HG02610 (cell line): ENCODE measurements around the gene EPAS1.
"Not testable (repeated sequence)": the region's sequence is repeated elsewhere in the genome, so short reads cannot be mapped to it uniquely, and the experiment has no call there.

Source experiments
- ATAC-seq: cut with Tn5 transposase; IDR thresholded peaks from one replicate; pipeline ENCODE4 v1.9.1; 2021; ENCODE audit warnings: mild to moderate bottlenecking, moderate library complexity; ENCODE audit not compliant: unreplicated experiment

The EPAS1 gene

DNA sequence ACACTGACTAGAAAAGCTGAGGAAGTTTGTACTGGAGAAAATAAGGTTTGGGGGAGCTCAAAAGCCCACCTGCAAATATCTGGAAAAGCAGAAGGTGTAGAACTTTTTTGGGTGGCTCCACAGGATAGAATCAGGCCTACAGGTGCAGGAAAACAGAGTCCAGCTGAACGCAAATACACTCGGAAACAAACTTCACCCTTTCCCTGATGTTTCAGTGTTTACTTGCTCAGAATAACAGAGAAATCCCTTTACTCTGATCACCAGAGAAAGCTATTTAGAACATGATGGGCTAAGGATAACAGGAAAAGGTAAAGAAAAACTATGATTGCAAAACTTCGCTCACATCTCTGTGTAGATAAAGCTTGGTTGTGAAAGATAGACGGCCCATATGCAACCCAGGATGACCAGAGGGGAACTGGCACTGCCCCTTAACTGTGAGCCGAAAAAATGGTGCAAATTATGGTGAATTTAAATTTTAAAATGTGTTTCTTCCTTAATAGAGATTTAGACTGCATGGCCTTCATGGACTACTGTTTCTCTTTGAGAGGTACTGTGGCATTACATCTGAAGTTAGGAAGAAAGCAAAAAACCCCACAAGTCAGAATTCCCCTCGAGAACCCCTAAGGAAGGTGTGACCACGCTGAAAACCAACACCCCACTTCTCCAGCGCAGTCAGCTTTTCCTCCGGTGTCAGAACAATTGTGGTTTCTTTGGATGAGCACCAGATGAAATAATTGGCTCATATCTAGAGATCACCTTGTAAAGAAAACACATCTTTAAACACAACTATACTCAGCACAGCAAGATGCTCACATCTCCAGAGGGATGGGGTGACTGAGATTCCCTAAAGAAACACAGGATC lies 97.7 kb downstream of the EPAS1 start:
- no peak for ATAC-seq

DNA sequence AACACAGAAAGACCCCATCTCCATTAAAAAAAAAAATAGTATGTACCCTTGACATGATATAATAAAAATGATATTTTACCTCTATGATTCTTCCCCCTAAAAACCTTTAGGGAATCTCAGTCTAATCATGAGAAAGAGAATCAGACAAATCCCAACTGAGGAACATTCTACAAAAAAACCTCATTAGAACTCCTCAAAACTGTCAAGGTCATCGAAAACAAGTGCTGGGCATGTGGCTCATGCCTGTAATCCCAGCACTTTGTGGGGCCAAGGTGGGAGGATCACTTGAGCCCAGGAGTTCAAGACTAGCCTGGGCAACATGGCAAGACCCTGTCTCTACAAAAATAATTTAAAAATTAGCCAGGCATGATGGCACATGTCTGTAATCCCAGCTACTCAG lies 98.5 kb downstream of the EPAS1 start:
- ATAC-seq, result not testable (repeated sequence)

DNA sequence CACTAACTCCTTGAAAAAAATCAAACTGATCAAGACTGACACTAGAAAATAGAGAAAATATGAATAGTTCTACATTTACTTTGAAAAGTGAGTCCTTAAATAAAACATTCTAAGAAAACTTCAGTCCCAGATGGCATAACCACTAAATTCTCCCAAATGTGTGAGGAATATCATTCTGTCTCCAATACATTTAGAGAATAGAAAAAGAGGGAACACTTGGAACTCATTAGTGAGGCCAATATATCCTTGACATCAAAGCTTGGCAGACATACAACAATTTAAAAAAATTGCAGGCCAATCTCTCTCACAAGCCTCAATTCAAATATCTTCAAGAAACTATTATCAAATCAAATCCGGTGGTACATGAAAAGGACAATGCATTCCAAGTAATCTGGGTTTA lies 102.8 kb downstream of the EPAS1 start:
- ATAC-seq, result no peak

DNA sequence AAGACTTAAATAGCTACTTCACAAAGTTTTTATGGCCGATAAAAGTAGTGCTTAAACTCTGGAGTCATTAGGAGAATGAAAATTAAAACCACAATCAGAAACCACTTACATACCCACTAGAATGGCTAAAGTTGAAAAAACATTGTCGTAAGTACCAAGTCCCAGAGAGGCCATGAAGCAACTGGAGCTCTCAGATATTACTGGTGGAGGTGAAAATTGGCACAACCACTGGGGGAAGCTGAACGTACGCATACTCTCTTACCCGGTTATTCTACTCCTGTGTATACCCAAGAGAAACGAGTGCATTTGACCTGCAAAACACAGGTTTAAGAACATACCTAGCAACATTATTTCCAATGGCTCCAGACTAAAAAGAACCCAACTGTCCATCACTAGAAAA lies 105.7 kb downstream of the EPAS1 start:
- ATAC-seq, result no peak

DNA sequence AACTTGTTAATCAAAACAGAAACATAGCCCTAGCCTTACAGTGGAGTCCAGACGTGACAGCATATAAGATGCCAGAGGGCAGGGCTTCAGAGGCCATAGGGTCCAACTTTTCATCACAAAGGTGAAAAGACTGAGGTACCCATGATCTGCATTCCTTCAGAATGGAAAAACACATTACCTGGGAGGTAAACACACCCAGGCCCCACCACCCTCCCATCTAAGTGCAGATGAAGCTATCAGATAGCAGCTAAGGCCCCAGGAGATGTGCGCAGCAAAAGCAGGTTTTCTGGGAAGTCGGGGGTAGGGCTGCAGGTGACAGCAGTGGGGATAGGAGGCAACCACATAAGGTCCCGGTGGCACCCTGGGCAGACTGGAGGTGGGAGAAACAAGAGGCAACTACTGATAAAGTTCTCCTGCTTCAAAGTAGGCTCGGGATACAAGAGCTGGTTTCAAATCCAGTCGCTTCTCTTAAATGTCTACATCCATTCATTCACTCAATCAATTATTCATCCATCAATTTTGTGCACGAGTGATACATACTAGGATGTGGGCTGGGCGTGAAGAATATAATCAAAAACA lies 107.1 kb downstream of the EPAS1 start:
- no peak for ATAC-seq

DNA sequence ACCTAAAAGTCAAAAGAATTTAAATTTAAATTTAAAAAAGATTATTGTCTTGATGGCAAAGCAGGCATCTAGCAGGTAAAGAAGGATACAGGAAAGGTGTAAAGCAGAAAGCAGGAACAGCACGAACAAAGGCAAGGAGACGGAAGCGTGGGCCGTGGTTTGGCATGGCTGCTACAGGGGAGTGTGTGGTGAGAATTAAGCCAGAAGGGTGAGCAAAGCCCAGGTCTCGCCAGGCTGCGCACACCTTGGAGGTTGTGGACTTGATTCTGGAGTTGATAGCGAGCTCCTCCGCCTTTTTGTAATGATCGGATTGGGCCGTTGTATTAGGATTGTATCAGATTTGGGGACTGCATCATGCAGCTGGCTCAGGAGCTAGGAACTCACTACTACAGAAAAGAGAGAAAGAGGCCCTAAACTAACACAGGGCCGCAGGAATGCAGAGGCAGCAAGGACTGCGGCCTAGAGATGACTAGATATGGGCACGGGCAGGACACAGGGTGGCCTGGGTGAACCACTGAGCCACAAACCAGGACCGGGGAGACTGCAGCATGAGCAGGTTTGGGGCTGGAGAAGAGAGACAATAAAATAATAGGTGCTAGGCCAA lies 110.7 kb downstream of the EPAS1 start:
- no peak for ATAC-seq

DNA sequence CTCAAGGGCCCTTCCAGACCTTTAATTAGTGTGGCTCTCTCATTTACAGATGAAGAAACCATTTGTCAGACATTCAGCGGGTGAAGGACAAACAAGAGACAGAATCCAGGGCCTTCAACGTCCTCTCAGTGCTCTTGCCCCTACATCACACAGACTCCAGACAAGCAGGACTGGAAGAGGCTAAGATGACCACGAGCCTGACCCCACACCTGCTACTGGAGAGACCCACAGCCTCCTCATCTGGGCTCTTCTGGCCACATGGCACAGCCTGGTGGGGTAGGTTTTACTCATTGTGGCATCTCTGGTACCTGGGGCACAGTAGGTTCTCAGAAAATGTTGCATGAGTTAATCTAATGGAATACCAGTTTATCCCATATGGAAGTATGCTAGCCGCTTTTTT lies 112.5 kb downstream of the EPAS1 start:
- ATAC-seq, result no peak

DNA sequence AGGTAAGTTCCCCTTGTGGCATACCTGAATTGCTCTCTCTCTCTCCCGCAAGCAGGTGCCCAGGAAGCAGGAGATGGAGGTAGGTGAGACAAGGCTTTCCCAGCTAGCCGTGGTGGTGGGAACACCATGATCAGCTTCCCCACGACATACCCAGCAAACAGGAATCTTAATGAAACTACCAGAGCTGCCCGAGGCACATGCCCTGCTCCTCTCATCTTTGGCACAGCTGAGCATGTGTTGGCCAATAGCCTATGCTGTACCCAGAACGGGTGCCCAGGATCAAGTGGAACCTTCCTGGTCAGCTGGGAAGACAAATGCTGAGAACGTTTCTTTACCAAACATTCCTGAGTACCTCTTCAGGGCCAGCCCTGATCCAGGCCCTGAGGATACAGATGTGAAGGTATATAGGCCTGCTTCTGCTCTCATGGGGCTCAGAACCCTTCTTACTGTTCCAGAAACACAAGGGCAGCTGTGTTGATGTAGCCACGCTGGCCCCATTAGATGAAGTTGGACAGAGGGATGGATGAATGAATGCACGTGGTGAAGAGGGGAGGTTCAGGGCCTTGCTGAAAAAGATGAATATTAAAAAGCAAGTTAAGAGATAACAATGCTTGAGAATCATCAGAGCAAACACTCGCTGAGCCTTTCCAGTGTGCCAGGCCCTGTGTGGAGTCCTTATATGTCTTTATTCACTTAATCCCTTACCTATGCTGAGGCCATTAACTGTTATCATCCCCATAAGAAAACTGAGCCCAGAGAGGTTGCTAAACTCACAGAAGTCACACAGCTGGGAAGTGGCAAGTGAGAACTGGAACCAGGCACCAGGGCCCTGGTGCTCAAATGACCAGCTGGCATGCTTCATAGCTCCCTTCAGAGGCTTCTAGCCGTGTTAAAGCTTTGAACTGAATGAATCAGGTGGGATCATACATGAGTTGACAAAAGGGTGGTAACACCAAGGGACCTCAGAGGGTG lies 113.4 kb downstream of the EPAS1 start:
- no peak for ATAC-seq

DNA sequence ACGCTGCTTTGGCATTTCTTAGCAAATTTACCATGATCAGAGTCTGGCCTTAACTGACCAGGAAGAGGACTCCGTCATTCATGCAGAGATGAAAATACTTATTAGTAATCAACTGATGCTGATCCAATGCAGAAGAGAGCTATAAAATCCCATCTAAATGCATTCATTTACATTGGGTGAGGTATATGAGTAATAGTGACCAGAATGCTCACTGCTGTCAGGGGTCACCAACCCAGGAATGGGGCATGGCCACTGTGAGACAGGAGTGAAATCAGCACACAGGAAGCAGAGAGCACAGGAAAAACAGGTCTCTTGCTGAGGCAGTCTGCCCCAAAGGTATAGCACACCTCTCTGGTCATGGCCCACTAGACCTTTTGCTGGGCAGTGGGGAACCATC lies 114.0 kb downstream of the EPAS1 start:
- ATAC-seq, result no peak

DNA sequence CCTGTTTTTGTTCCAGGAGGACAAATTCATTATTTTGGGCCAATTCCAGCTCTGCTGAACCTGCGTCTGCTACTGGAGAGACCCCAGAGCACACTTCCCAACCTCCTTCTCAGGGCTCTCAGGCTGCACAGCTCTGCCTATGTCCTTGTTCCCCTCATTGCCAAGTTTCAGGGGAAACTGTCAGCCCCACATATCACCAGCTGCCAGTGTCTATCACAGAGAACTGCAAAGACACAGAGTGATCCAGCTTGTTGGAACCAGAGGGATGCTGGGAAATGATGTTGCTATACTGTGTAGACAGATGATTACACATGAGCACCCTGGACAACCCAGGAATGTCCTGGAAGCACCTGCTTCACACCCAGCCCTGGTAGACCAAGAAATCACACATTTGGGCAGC lies 114.8 kb downstream of the EPAS1 start:
- ATAC-seq, result no peak

DNA sequence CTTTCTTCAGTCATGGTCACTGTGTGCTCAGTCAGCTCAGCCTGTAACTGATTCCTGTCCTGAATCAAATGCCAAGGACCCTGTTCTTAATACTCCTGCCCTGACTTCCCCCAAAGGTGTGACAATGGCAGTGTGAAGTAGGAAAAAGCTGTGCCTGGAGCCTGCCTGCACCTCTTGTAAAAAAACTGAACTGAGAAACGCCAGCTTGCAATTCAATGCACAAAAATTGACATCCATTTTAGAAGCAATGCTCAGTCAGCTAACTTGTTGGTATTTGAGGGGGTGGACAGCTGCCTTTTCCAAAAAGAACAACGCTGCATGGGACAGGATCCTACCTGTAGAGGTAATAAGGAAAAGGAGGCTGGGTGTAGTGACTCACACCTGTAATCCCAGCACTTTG lies 115.9 kb downstream of the EPAS1 start:
- ATAC-seq, result no peak

DNA sequence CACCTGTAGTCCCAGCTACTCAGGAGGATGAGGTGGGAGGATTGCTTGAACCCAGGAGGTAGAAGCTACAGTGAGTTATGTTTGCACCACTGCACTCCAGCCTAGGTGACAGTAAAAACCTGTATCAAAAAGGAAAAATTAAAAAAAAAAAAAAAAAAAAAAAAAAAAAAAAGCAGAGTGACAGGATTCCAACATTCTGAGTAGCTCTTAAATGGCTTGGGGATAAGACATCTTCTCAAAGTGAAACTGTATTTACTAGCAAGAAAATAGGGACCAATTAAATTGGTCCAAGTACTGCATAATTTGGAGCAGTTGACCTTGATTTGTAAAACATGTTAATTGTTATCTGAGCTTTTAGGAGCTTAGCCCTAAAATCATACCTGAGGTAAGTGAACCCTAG lies 116.4 kb downstream of the EPAS1 start:
- no peak for ATAC-seq

DNA sequence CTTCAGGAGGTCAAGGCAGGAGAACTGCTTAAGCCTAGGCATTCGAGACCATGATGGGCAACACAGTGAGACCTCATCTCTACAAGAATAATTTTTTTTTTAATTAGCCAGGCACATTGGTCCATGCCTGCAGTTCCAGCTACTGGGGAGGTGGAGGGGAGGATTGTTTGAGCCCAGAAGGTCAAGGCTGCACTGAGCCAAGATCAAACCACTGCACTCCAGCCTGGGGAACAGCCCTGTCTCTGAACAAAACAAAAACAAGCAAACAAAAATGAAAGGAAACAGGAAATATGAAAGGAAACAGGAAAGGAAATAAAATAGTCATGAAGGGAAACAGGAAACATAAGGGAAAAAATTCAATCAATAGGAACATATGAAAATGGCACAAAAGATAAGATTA lies 117.5 kb downstream of the EPAS1 start:
- no peak for ATAC-seq

DNA sequence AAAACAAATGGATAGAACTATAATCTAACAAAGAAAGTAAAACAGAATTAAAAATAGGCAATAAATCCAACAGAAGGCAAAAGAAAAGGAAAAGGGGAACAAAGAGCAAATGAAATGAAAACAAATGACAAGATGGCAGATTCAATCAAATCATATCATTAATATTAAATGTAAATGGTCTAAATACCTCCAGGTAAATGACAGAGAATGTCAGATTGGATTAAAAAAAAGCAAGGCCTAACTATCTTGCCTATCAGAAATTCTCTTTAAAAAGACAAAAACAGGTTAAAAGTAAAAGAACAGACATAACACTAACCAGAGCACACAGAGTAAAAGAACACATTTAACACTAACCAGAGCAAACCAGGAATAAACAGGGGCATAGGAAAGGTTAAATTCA lies 119.1 kb downstream of the EPAS1 start:
- ATAC-seq, result no peak

DNA sequence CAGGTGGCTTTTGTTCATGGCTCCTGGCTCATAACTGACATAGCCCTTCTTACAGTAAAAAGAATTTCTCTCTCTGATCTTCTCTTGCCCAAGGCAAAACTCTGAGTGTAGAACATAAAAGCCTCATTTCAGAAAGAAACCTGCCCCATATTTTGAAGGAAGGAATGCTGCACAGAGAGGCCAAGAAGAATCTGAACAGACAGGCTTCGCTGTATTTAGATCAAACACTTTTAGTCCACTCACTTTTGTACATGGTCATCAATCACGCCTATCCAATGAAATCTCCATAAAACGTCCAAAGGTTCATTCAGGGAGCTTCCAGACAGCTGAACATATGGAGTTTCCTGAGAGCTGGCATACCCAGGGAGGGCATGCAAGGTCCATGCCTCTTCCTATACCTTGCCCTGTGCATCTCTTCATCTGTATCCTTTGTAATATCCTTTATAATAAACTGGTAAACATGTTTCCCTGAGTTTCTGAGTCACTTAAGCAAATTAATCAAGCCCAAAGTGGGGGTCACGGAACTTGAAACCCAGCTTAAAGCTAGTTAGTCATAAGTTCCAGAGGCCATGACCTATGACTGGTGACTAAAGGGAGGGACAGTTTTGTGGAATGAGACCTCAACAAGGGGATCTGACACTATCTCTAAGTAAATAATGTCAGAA lies 119.7 kb downstream of the EPAS1 start:
- no peak for ATAC-seq

DNA sequence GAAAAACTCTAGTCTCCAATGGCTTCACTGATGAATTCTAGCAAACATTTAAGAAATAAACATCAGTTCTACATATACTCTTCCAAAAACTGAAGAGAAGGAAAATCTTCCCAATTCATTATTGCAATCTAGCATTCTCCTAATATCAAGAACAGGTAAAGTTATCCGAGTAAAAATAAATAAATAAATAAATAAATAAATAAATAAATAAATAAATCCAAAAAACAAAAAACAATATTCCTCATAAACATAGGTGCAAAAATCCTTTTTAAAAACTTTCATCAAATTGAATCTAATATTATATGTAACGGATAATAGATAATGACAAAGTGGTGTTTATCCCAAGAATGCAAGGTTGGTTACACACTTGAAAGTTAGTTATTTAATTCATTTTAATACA lies 123.7 kb downstream of the EPAS1 start:
- ATAC-seq, result no peak

DNA sequence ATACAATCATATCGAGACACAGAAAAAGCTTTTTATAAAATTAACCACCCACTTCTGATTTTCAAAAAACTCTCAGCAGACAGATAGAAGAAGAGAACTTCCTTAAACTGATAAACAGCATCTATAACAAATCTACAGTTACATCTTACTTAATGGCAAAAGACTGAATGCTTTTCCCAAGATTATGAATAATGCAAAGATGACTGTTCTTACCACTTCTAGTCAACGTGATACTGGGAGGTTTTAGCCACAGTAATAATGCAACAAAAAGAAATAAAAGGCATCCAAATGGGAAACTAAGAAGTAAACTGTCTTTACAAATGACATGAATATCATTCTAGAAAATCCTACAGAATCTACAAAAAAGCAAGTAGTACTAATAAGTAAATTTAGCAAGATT lies 124.2 kb downstream of the EPAS1 start:
- ATAC-seq, result no peak

DNA sequence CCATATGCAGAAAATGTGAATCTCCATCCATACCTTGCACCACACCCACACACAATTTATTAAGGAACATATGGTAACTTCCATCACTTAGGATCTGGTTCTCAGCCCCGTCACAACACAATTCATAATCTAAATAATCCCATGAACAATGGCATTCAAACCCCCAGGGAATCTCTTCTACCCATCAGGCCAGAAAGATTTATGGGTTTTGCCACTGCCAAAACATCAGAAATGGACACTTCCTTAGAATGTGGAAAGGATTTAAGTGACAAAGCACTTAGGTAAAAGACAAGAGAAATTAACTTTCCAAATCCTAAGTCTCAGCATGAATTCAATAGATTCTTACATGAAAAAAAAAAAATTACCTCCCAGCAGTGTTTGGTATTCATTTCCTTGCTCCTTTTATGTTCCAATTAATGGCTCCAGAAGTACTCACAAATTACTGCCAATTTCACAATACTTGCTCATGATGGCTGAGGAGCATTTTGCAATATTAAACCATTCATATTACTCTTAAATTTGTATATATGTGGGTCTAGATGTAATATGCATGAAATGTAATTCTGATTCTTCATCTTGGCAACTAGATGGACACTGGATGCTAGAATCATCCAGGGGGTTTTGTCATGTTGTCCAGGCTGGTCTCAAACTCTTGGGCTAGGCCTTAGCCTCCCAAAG lies 125.6 kb downstream of the EPAS1 start:
- ATAC-seq, result no peak

DNA sequence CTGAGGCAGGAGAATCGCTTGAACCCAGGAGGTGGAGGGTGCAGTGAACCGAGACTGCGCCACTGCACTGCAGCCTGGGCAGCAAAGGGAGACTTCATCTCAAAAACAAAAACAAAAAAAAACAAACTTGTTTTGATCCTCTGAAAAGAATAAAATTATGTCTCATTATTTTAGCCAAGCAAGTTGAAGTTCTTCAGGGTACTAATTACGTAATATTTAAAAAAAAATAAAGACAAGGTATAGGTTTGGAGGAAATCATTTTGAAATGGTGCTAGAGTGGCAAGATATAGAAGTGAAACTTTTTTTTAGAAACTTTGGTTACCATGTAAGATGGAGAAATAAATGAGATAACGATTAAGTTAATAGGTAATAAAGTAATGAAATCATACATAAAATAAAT lies 127.7 kb downstream of the EPAS1 start:
- no peak for ATAC-seq

DNA sequence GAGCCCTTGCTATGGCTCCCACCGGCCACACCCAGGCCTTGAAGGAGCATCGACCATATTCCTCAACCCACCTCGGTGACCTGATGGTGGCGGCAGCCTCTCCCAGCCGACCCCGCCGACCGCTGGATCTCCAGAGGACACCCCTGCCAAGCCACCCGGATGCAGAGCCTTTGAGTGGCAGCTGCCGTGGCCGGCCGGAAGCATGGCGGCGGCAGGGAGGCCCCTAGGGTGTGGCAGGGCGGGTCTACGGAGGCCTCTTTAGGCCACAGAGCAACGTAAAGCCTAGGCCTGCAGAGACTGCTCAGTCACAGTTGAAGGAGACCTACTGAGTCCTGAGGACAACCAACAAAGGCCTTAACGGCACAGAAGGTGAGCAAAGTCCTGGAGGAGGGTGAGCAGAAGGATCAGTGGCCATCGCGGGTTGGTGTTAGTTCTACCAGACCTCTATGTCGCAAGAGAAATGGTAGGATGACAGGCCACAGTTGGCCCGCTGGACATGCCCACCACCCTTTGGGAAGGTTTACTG lies 131.8 kb downstream of the EPAS1 start:
- no peak for ATAC-seq
